Stimulated activated CD4-positive, alpha-beta T cell treated with anti-CD3 and anti-CD28 coated beads, Interleukin-12 subunit alpha, Interleukin-12 subunit beta, amount 100 ng/mL, for 24 hours (primary cell): ENCODE data around the gene TCP11L1.
"Not testable (repeated sequence)": the region's sequence is repeated elsewhere in the genome, so short reads cannot be mapped to it uniquely, and the experiment has no call there.

Experiments
- DNase-seq, 2 experiments: peaks; one replicate each; pipeline ENCODE4 v3.0.0-alpha.2; 2020; ENCODE audit warnings: low read depth in 2 of 2

The TCP11L1 gene

GRCh38 chr11:33029218-33029617, 10.2 kb upstream of the TCP11L1 start:
- not testable (repeated sequence) for DNase-seq

GRCh38 chr11:33033493-33033892, 5.9 kb upstream of the TCP11L1 start:
- DNase-seq = no peak

- DNase-seq = no peak
Measured at GRCh38 chr11:33035011-33035410, 4.4 kb upstream of the TCP11L1 start.

GRCh38 chr11:33040033-33040861, 875 bp downstream of the TCP11L1 start:
- peak in 1 of 2 experiments; percentile 41 for DNase-seq

GRCh38 chr11:33040862-33041453, 1.6 kb downstream of the TCP11L1 start:
- no peak for DNase-seq

GRCh38 chr11:33043221-33043830, 4.0 kb downstream of the TCP11L1 start:
- no peak for DNase-seq

- no peak for DNase-seq
Measured at GRCh38 chr11:33044285-33044756, 4.9 kb downstream of the TCP11L1 start.

- DNase-seq = no peak
Measured at GRCh38 chr11:33045551-33046255, 6.3 kb downstream of the TCP11L1 start.

GRCh38 chr11:33048701-33049100, 9.3 kb downstream of the TCP11L1 start:
- not testable (repeated sequence) for DNase-seq

- DNase-seq = not testable (repeated sequence)
Measured at GRCh38 chr11:33049565-33050408, 10.4 kb downstream of the TCP11L1 start.

GRCh38 chr11:33052231-33052630, 12.9 kb downstream of the TCP11L1 start:
- DNase-seq = no peak

GRCh38 chr11:33055375-33055774, 16.0 kb downstream of the TCP11L1 start:
- DNase-seq = no peak

GRCh38 chr11:33057284-33057683, 17.9 kb downstream of the TCP11L1 start:
- DNase-seq = no peak

GRCh38 chr11:33059331-33060007, 20.1 kb downstream of the TCP11L1 start:
- DNase-seq = no peak

- no peak for DNase-seq
Measured at GRCh38 chr11:33060271-33060670, 20.9 kb downstream of the TCP11L1 start.

GRCh38 chr11:33062137-33062536, 22.8 kb downstream of the TCP11L1 start:
- no peak for DNase-seq

GRCh38 chr11:33063326-33063881, 24.0 kb downstream of the TCP11L1 start:
- no peak for DNase-seq

- DNase-seq = no peak
Measured at GRCh38 chr11:33064033-33064825, 24.9 kb downstream of the TCP11L1 start.

GRCh38 chr11:33064866-33065265, 25.5 kb downstream of the TCP11L1 start:
- no peak for DNase-seq
